Suprapubic skin (tissue), 4 donors: ENCODE results near the gene FGF3. TPM values are rescaled to one million over a fixed set of nuclear protein-coding genes. Genes with fewer than 3 reads are reported as not detected.

Source experiments
- DNase-seq, 2 donors: peaks; one replicate each; pipeline ENCODE4 v3.0.0-alpha.2; 2019; ENCODE audit warnings: low spot score in 2 of 2
- H3K27ac ChIP-seq: fragments of 200-600 bp; sonication (generic); one replicate; pipeline ENCODE4 v1.5.1; 2019
- H3K27me3 ChIP-seq: fragments of 200-600 bp; sonication (generic); one replicate; pipeline ENCODE4 v1.5.1; 2019
- H3K36me3 ChIP-seq: fragments of 200-600 bp; sonication (generic); one replicate; pipeline ENCODE4 v1.5.1; 2019
- H3K4me1 ChIP-seq: fragments of 200-600 bp; sonication (generic); one replicate; pipeline ENCODE4 v1.5.1; 2019
- H3K4me3 ChIP-seq: fragments of 200-600 bp; sonication (generic); one replicate; pipeline ENCODE4 v1.5.1; 2019; ENCODE audit warnings: mild to moderate bottlenecking
- H3K9me3 ChIP-seq: fragments of 200-600 bp; sonication (generic); one replicate; pipeline ENCODE4 v1.5.1; 2019
- EP300 ChIP-seq: sonication (generic); formaldehyde crosslinking; IDR thresholded peaks from one replicate; pipeline ENCODE4 v1.6.1; 2017; ENCODE audit warnings: antibody characterized with exemption
- POLR2A ChIP-seq, 2 donors: fragments of 450-650 bp; IDR thresholded peaks; one replicate each; pipeline ENCODE4 v1.6.1; 2017; ENCODE audit warnings: antibody characterized with exemption in 2 of 2, mild to moderate bottlenecking in 2 of 2, moderate library complexity in 2 of 2
- POLR2AphosphoS5 ChIP-seq, 3 donors: sonication (generic); formaldehyde crosslinking; IDR thresholded peaks; one replicate each; pipeline ENCODE4 v1.6.1; 2017; ENCODE audit warnings: antibody characterized with exemption in 3 of 3
- WGBS: methylation state at CpG from one replicate; pipeline ENCODE4 v1.1.5; 2018; 5-methylcytosine and 5-hydroxymethylcytosine counted together
- total RNA-seq, 4 donors: library from RNA; depleted of rRNA; stranded (reverse); fragments of >200 nt; gene quantifications; one replicate each; pipeline ENCODE4 v1.1.0, GENCODE V29; 2016
- TF ChIP-seq, protein P1 (sequence below), 2 donors: fragments of 200-600 bp in 1 of 2; fragments of 450-650 bp in 1 of 2; sonication (generic) in 1 of 2; IDR thresholded peaks; one replicate each; pipeline ENCODE4 v1.5.1; 2016 to 2019; ENCODE audit warnings: antibody characterized with exemption in 2 of 2, mild to moderate bottlenecking in 1 of 2, moderate library complexity in 1 of 2

Gene FGF3
- total RNA-seq, 4 donors from 2014 or later, result not detected

DNA sequence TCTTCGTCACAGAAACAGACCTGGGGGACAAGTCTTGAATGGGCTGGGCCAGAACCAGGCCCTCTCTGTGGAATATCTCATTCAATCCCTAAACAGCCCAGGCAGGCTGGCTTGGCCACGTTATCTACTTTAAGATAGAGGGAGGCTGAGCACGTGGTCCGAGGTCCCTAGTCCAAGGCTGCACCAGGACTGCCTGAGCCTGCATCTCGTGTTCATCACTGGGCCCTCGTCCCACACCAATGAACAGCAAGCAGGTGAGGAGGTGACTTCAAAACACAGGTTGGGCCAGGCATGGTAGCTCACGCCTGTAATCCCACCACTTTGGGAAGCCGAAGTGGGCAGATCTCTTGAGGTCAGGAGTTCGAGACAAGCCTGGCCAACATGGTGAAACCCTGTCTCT lies 20.3 kb upstream of the FGF3 start:
- peak in 1 of 2 donors; percentile 50 for DNase-seq
- H3K9me3 ChIP-seq, result no peaks in the 10 kb centered on the region
- TF ChIP-seq EP300, result no peak
- no peaks in the 10 kb centered on the region for H3K4me1 ChIP-seq
- no peak overlapping the region for H3K4me3 ChIP-seq
- H3K36me3 ChIP-seq, result no peaks in the 10 kb centered on the region
- WGBS, result 77% methylated on average over 5 of the region's 9 CpGs
- peaks cover 49% of the 10 kb centered on the region for H3K27me3 ChIP-seq
- no peak overlapping the region for H3K27ac ChIP-seq

GRCh38 chr11:69837791-69838190 lies 18.6 kb upstream of the FGF3 start:
- TF ChIP-seq, protein P1, sequence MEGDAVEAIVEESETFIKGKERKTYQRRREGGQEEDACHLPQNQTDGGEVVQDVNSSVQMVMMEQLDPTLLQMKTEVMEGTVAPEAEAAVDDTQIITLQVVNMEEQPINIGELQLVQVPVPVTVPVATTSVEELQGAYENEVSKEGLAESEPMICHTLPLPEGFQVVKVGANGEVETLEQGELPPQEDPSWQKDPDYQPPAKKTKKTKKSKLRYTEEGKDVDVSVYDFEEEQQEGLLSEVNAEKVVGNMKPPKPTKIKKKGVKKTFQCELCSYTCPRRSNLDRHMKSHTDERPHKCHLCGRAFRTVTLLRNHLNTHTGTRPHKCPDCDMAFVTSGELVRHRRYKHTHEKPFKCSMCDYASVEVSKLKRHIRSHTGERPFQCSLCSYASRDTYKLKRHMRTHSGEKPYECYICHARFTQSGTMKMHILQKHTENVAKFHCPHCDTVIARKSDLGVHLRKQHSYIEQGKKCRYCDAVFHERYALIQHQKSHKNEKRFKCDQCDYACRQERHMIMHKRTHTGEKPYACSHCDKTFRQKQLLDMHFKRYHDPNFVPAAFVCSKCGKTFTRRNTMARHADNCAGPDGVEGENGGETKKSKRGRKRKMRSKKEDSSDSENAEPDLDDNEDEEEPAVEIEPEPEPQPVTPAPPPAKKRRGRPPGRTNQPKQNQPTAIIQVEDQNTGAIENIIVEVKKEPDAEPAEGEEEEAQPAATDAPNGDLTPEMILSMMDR (IDR thresholded peaks at IDR 0.05), result no peak
- TF ChIP-seq POLR2AphosphoS5 (IDR thresholded peaks at IDR 0.05) (no peak), POLR2A (IDR thresholded peaks at IDR 0.05) (no peak)
- Histone ChIP-seq H3K9me3 (no peaks in the 10 kb centered on the region), H3K4me1 (no peaks in the 10 kb centered on the region), H3K36me3 (no peaks in the 10 kb centered on the region), H3K27me3 (peaks cover 66% of the 10 kb centered on the region), H3K27ac (no peak overlapping the region), H3K4me3 (no peak overlapping the region)
- peak in 1 of 2 donors; percentile 49 for DNase-seq
- whole genome bisulfite sequencing, result 84% methylated on average over 3 of the region's 5 CpGs

DNA sequence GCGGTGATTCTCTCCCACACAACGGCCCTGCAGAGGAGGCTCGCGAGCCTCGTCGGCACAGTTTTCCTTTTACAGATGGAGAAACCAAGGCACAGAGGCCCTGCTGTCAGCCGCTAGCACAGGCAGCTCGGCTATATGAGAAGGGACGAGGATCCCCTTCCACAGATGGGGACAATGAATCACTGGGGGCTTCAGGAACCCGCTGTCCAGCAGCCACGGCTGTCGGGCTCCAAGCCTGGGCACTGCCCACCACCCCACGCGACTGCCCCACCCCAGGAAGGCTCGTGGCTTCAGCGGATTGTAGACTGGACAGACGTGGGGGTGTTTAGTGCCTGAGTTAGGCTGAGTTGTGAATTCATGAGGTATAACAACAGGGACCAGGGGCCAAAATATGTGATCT lies 17.2 kb upstream of the FGF3 start:
- no peak overlapping the region for H3K4me3 ChIP-seq
- H3K27ac ChIP-seq, result no peak overlapping the region
- TF ChIP-seq EP300 (no peak), POLR2A (IDR thresholded peaks at IDR 0.05) (no peak), POLR2AphosphoS5 (IDR thresholded peaks at IDR 0.05) (no peak)
- TF ChIP-seq, protein P1 (IDR thresholded peaks at IDR 0.05), result no peak
- DNase-seq, result peak in 1 of 2 donors; percentile 31
- peaks cover 72% of the 10 kb centered on the region for H3K27me3 ChIP-seq
- no peaks in the 10 kb centered on the region for H3K4me1 ChIP-seq
- H3K9me3 ChIP-seq, result no peaks in the 10 kb centered on the region
- H3K36me3 ChIP-seq, result no peaks in the 10 kb centered on the region
- 93% methylated on average over 9 of the region's 17 CpGs for WGBS

GRCh38 chr11:69834811-69835800 lies 15.9 kb upstream of the FGF3 start:
- Histone ChIP-seq H3K27me3 (peaks cover 73% of the 10 kb centered on the region), H3K4me3 (no peak overlapping the region), H3K4me1 (no peaks in the 10 kb centered on the region), H3K36me3 (no peaks in the 10 kb centered on the region), H3K27ac (no peak overlapping the region), H3K9me3 (no peaks in the 10 kb centered on the region)
- TF ChIP-seq POLR2AphosphoS5 (IDR thresholded peaks at IDR 0.05), result no peak
- no peak for TF ChIP-seq EP300
- TF ChIP-seq, protein P1 (IDR thresholded peaks at IDR 0.05), result no peak
- TF ChIP-seq POLR2A (IDR thresholded peaks at IDR 0.05), result no peak
- WGBS, result 40% methylated on average over 31 of the region's 35 CpGs
- DNase-seq, result peak; percentile 27 to 69

- Histone ChIP-seq H3K27me3 (peaks cover 64% of the 10 kb centered on the region), H3K27ac (no peak overlapping the region), H3K36me3 (no peaks in the 10 kb centered on the region), H3K9me3 (no peaks in the 10 kb centered on the region), H3K4me3 (no peak overlapping the region), H3K4me1 (no peaks in the 10 kb centered on the region)
- 81% methylated on average over 5 of the region's 12 CpGs for WGBS
- peak; percentile 47 to 55 for DNase-seq
- TF ChIP-seq POLR2AphosphoS5 (IDR thresholded peaks at IDR 0.05), result no peak
- TF ChIP-seq POLR2A (IDR thresholded peaks at IDR 0.05), result no peak
- TF ChIP-seq EP300, result no peak
- TF ChIP-seq, protein P1 (IDR thresholded peaks at IDR 0.05), result no peak
These were observed 15.0 kb upstream of the FGF3 start for GRCh38 chr11:69834251-69834650.
